Gastroesophageal sphincter (tissue), 4 donors: ENCODE results near the gene SNRPB. TPM values are rescaled to one million over a fixed set of nuclear protein-coding genes. Genes with fewer than 3 reads are reported as not detected.

Experiments used
- ATAC-seq: fragments of 150-250 bp; one replicate; pipeline ENCODE4 v1.9.1; 2016; ENCODE audit warnings: mild to moderate bottlenecking, moderate library complexity
- H3K27ac ChIP-seq, 4 donors: fragments of 200-600 bp; sonication (generic) in 3 of 4; 1 replicate in 3 of 4; 2 replicates in 1 of 4; pipeline ENCODE4 v1.5.1; 2016 to 2019
- H3K27me3 ChIP-seq: fragments of 200-600 bp; sonication (generic); one replicate; pipeline ENCODE4 v1.5.1; 2019
- H3K36me3 ChIP-seq, 2 donors: fragments of 200-600 bp; sonication (generic); one replicate each; pipeline ENCODE4 v1.5.1; 2019; ENCODE audit warnings: control low read depth in 1 of 2
- H3K4me1 ChIP-seq, 3 donors: fragments of 200-600 bp; sonication (generic); 1 replicate in 2 of 3; 2 replicates in 1 of 3; pipeline ENCODE4 v1.5.1; 2016 to 2019; ENCODE audit warnings: control low read depth in 2 of 3
- H3K4me3 ChIP-seq, 2 donors: fragments of 200-600 bp; sonication (generic); one replicate each; pipeline ENCODE4 v1.5.1; 2019; ENCODE audit warnings: mild to moderate bottlenecking in 1 of 2, moderate library complexity in 1 of 2
- H3K9me3 ChIP-seq, 3 donors: fragments of 200-600 bp; sonication (generic); one replicate each; pipeline ENCODE4 v1.5.1; 2017 to 2019; ENCODE audit warnings: control low read depth in 2 of 3
- CTCF ChIP-seq, 4 experiments: fragments of 200-600 bp in 2 of 4; fragments of 450-650 bp in 2 of 4; sonication (generic) in 1 of 4; IDR thresholded peaks; one replicate each; pipeline ENCODE4 v1.5.1; 2017 to 2019; ENCODE audit warnings: antibody characterized with exemption in 4 of 4, mild to moderate bottlenecking in 2 of 4, moderate library complexity in 2 of 4
- EP300 ChIP-seq: sonication (generic); formaldehyde crosslinking; IDR thresholded peaks from one replicate; pipeline ENCODE4 v1.6.1; 2017; ENCODE audit warnings: antibody characterized with exemption, mild to moderate bottlenecking
- POLR2A ChIP-seq, 2 donors: fragments of 450-650 bp; IDR thresholded peaks; one replicate each; pipeline ENCODE4 v1.6.1; 2017; ENCODE audit warnings: antibody characterized with exemption in 2 of 2, mild to moderate bottlenecking in 2 of 2, moderate library complexity in 1 of 2
- POLR2AphosphoS5 ChIP-seq: sonication (generic); formaldehyde crosslinking; IDR thresholded peaks from one replicate; pipeline ENCODE4 v1.6.1; 2017; ENCODE audit warnings: antibody characterized with exemption
- WGBS, 2 donors: methylation state at CpG; one replicate each; pipeline ENCODE4 v1.1.5; 2018; ENCODE audit warnings: low coverage in 1 of 2; 5-methylcytosine and 5-hydroxymethylcytosine counted together
- total RNA-seq, 4 donors: library from RNA; depleted of rRNA; stranded (reverse); fragments of >200 nt; gene quantifications; one replicate each; pipeline ENCODE4 v1.1.0, GENCODE V29; 2016

The SNRPB gene
- total RNA-seq, 4 donors from 2014 or later = 154 to 212 (median 204) TPM

GRCh38 chr20:2516399-2516798 is 45.8 kb upstream of the SNRPB start:
- Histone ChIP-seq H3K9me3 (no peaks in the 10 kb centered on the region), H3K4me1 (no peaks in the 10 kb centered on the region), H3K4me3 (no peak overlapping the region), H3K36me3 (no peaks in the 10 kb centered on the region), H3K27me3 (no peaks in the 10 kb centered on the region), H3K27ac (no peak overlapping the region)
- no peak for ATAC-seq
- 76 to 83% methylated on average over 2 of the region's 2 CpGs for WGBS, 2 donors
- TF ChIP-seq POLR2A (IDR thresholded peaks at IDR 0.05) (no peak), CTCF (IDR thresholded peaks at IDR 0.05) (no peak), POLR2AphosphoS5 (no peak), EP300 (no peak)

GRCh38 chr20:2515203-2515602 is 44.6 kb upstream of the SNRPB start:
- TF ChIP-seq CTCF (IDR thresholded peaks at IDR 0.05) (no peak), EP300 (no peak), POLR2A (IDR thresholded peaks at IDR 0.05) (no peak), POLR2AphosphoS5 (no peak)
- H3K27me3 ChIP-seq = no peaks in the 10 kb centered on the region
- WGBS, 2 donors = 80 to 81% methylated on average over 1 of the region's 1 CpG
- no peaks in the 10 kb centered on the region for H3K9me3 ChIP-seq
- no peaks in the 10 kb centered on the region for H3K36me3 ChIP-seq
- H3K27ac ChIP-seq = no peak overlapping the region
- ATAC-seq = no peak
- no peak overlapping the region for H3K4me3 ChIP-seq
- no peaks in the 10 kb centered on the region for H3K4me1 ChIP-seq

DNA sequence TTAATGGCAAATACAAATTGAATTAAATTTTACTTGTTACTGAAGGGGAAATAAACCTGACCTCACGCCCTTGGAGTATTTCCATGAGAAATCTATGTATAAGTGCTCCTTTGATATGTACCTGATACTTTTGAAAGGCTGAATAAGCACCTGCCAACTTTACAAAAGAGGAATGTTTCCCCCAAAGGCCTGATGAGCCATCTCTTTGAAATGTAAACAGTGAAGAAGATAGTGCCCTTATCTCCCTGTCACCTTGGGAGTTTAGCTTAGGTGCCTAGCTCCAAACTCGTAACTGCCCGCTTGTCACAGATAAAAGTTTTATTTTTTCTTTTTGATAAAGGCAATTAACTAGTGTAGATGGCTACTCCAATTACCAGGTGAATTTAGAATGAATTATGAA is 39.2 kb upstream of the SNRPB start:
- TF ChIP-seq EP300 (no peak), POLR2A (IDR thresholded peaks at IDR 0.05) (no peak), CTCF (IDR thresholded peaks at IDR 0.05) (no peak), POLR2AphosphoS5 (no peak)
- H3K27me3 ChIP-seq = no peaks in the 10 kb centered on the region
- H3K27ac ChIP-seq = no peak overlapping the region
- no peak for ATAC-seq
- H3K9me3 ChIP-seq = no peaks in the 10 kb centered on the region
- H3K4me1 ChIP-seq = peaks cover 0 to 23% (median 10%) of the 10 kb centered on the region in 3 donors
- H3K4me3 ChIP-seq = peak overlapping the region in 1 of 2 donors; percentile 70
- no peaks in the 10 kb centered on the region for H3K36me3 ChIP-seq
- 69 to 76% methylated on average over 3 of the region's 3 CpGs for WGBS, 2 donors

DNA sequence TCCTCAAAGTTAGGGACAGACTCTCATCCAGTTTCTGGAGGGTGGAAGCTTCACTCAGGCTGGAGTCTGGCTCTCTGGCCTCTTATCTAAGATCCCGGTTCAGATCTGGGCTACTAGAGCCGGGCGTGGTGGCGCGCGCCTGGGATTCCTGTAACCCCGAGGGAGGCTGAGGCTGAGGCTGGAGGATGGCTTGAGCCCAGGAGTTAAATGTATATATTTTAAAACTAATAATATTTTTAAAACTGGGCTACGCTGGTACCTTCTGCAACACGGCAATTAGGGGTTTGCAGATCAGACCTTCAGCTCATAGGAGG is 38.8 kb upstream of the SNRPB start:
- peak overlapping the region; percentile 31 to 89 (median 88) for H3K27ac ChIP-seq
- peaks cover 0 to 23% (median 10%) of the 10 kb centered on the region in 3 donors for H3K4me1 ChIP-seq
- 32 to 68% methylated on average over 2 to 4 of the region's 9 CpGs for WGBS, 2 donors
- H3K36me3 ChIP-seq = no peaks in the 10 kb centered on the region
- no peaks in the 10 kb centered on the region for H3K27me3 ChIP-seq
- H3K9me3 ChIP-seq = no peaks in the 10 kb centered on the region
- H3K4me3 ChIP-seq = peak overlapping the region; percentile 65 to 70
- no peak for ATAC-seq
- TF ChIP-seq POLR2AphosphoS5 = no peak
- TF ChIP-seq CTCF (IDR thresholded peaks at IDR 0.05) = no peak
- no peak for TF ChIP-seq EP300
- TF ChIP-seq POLR2A (IDR thresholded peaks at IDR 0.05) = no peak

GRCh38 chr20:2508631-2509467 is 38.3 kb upstream of the SNRPB start, which contains the start of gene ZNF343:
Gene ZNF343, minus strand, starts transcription at chr20:2508915. Its CDS starts 15,020 bp downstream, at chr20:2493895.
- TF ChIP-seq CTCF (IDR thresholded peaks at IDR 0.05) = peak in 1 of 4 experiments; percentile 6
- TF ChIP-seq EP300 = no peak
- peak; percentile 87 for TF ChIP-seq POLR2AphosphoS5
- TF ChIP-seq POLR2A (IDR thresholded peaks at IDR 0.05) = peak; percentile 45 to 57
- Histone ChIP-seq H3K4me3 (peak within 1 kb of the TSS; percentile 65 to 70), H3K9me3 (no peaks in the 10 kb centered on the region), H3K27ac (peak within 1 kb of the TSS; percentile 31 to 89 (median 88)), H3K36me3 (no peaks in the 10 kb centered on the region), H3K4me1 (peaks cover 0 to 23% (median 10%) of the 10 kb centered on the region in 3 donors), H3K27me3 (no peaks in the 10 kb centered on the region)
- WGBS, 2 donors = 0 to 2% methylated on average over 10 to 23 of the region's 53 CpGs
- peak; percentile 96 for ATAC-seq
